ENCODE results near the gene SPATA18. TPM values are rescaled to one million over a fixed set of nuclear protein-coding genes. Genes with fewer than 3 reads are reported as not detected.

The SPATA18 gene
- total and polyA plus RNA-seq, 2 of the 8 experiments (the other 6 are each of a cell fraction or from before 2014, with no cell fraction given) = 1.4 to 2.4 TPM

DNA sequence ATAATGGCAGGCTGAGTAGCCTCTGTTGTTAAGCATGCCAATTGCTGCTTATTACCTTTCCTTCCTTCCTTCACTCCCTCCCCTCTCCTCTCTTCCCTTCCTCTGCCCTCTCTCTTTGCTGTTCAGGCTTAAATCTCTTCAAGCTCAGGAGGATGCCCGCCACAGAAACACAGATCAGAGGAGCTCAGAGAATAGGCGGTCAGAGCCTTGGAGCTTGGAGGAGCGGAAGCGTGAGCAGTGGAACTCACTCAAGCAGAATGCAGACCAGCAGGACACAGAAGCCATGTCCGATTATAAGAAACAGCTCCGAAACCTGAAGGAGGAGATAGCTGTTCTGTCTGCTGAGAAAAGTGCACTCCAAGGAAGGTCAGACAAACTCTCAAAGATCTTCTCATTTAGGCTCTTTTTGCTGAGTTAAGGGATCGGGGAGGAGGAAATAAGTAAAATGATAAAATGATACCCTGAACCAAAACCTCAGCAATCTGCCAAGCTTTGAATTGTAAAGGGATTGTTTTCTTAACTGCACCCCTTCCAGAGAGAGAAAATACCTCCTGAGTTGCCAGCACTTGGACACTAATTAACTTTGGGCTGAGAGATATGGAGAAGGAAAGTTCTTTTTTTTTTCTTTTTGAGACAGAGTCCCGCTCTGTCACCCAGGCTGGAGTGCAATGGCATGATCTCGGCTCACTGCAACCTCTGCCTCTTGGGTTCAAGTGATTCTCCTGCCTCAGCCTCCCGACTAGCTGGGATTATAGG, 20.9 kb downstream of the SPATA18 start:
- no peaks in the 10 kb centered on the region for H3K36me3 ChIP-seq (ENCODE audit: control insufficient read depth in 2 of 4, insufficient read depth in 4 of 4, low read length in 3 of 4)
- no peaks in the 10 kb centered on the region for H3K79me1 ChIP-seq (ENCODE audit: low read depth, low read length)
- H3K27me3 ChIP-seq (replicated peaks in 1 of 4; ENCODE audit: control insufficient read depth in 3 of 4, extremely low read depth in 1 of 4, insufficient read depth in 3 of 4, low read length in 3 of 4) = peaks cover 0 to 4% (median 1%) of the 10 kb centered on the region in 4 experiments; a peak in 3 of 7 replicates
- H2BK5ac ChIP-seq (ENCODE audit: low read depth, low read length) = no peak overlapping the region
- no peak overlapping the region for H2BK120ac ChIP-seq (replicated peaks; ENCODE audit: low read depth, low read length)
- H2AFZ ChIP-seq (ENCODE audit: low read length) = 0 out of 2 replicates have a peak overlapping the region, but pooled peaks have one; percentile 9
- H3K4me3 ChIP-seq (ENCODE audit: extremely low read depth in 1 of 4, insufficient read depth in 2 of 4, low read depth in 3 of 4, low read length in 4 of 4) = no peak overlapping the region
- H3K56ac ChIP-seq (replicated peaks; ENCODE audit: insufficient read length, low read depth, low read length) = no peak overlapping the region
- H4K8ac ChIP-seq (ENCODE audit: extremely low read depth, insufficient read depth, low read length) = no peak overlapping the region
- no peak overlapping the region for H3K23ac ChIP-seq (ENCODE audit: insufficient read length)
- ChIA-PET CTCF (ENCODE audit: partially characterized antibody) (interaction anchor here (0.7 to 1.2 kb wide), 2 partner anchors 30 to 240 kb away, joined by 3 read pairs; no protein-coding TSS in a partner anchor), POLR2A (ENCODE audit: partially characterized antibody) (no interaction called here)
- H3K14ac ChIP-seq (ENCODE audit: insufficient read length) = no peak overlapping the region
- H3K4me1 ChIP-seq (replicated peaks in 1 of 4; ENCODE audit: control insufficient read depth in 3 of 4, insufficient read depth in 4 of 4, low read length in 3 of 4) = no peaks in the 10 kb centered on the region; a peak in 1 of 7 replicates
- H4K20me1 ChIP-seq (replicated peaks in 1 of 2; ENCODE audit: control insufficient read depth in 1 of 2, insufficient read depth in 2 of 2, low read length in 2 of 2) = no peaks in the 10 kb centered on the region
- H2AK5ac ChIP-seq (ENCODE audit: low read depth, low read length) = no peak overlapping the region
- no peaks in the 10 kb centered on the region for H3K79me2 ChIP-seq (ENCODE audit: control insufficient read depth in 1 of 2, insufficient read depth in 2 of 2, low read length in 2 of 2)
- no peak overlapping the region for H4K5ac ChIP-seq (ENCODE audit: insufficient read length, low read depth, low read length)
- FAIRE-seq (no peak), DNase-seq (ENCODE audit: low read depth in 1 of 2, low spot score in 2 of 2) (no peak)
- no peak overlapping the region for H3K9ac ChIP-seq (replicated peaks in 1 of 4; ENCODE audit: extremely low read depth in 1 of 4, low read depth in 3 of 4, low read length in 3 of 4)
- H3K23me2 ChIP-seq (ENCODE audit: low read depth, low read length) = peaks cover 5% of the 10 kb centered on the region; the same call in 1 of the 2 replicates
- H2BK15ac ChIP-seq (ENCODE audit: low read length) = no peak overlapping the region
- no peak overlapping the region for H3K18ac ChIP-seq (ENCODE audit: extremely low read depth, low read length)
- H3K4ac ChIP-seq (replicated peaks; ENCODE audit: insufficient read length, low read depth, low read length) = no peak overlapping the region
- no peak overlapping the region for H3K4me2 ChIP-seq (ENCODE audit: insufficient read depth in 1 of 2, low read depth in 2 of 2, low read length in 2 of 2)
- no peak overlapping the region for H4K91ac ChIP-seq (replicated peaks; ENCODE audit: insufficient read length, low read length)
- no peak overlapping the region for H2BK12ac ChIP-seq (ENCODE audit: low read depth, low read length)
- H3K27ac ChIP-seq (ENCODE audit: low read depth, low read length) = no peak overlapping the region
- WGBS, 2 experiments (ENCODE audit: extremely low coverage in 1 of 2, insufficient coverage in 1 of 2, insufficient read length in 1 of 2, insufficient replicate concordance in 2 of 2, low coverage in 1 of 2, low lambda C conversion rate in 2 of 2, missing lambda C conversion rate in 1 of 2) = 75% methylated on average over 9 of the region's 10 CpGs; no CpG with 5 or more reads in 1 of the 2 experiments
- H2BK20ac ChIP-seq (ENCODE audit: low read length) = no peak overlapping the region
- no peaks in the 10 kb centered on the region for H3K9me3 ChIP-seq (ENCODE audit: insufficient read depth in 2 of 2, low read depth in 1 of 2, low read length in 1 of 2)
- TF ChIP-seq BRCA1 (IDR thresholded peaks at IDR 0.05; ENCODE audit: low read depth, low read length) = no peak
- TF ChIP-seq KDM5A (IDR thresholded peaks at IDR 0.05; ENCODE audit: low read length) = no peak
- TF ChIP-seq, protein P1, sequence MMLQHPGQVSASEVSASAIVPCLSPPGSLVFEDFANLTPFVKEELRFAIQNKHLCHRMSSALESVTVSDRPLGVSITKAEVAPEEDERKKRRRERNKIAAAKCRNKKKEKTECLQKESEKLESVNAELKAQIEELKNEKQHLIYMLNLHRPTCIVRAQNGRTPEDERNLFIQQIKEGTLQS (IDR thresholded peaks at IDR 0.05; ENCODE audit: insufficient read depth, low read depth, low read length) = no peak
- no peak for TF ChIP-seq CBX8 (IDR thresholded peaks at IDR 0.05; ENCODE audit: borderline replicate concordance, low read depth, low read length)
- TF ChIP-seq, protein P2, sequence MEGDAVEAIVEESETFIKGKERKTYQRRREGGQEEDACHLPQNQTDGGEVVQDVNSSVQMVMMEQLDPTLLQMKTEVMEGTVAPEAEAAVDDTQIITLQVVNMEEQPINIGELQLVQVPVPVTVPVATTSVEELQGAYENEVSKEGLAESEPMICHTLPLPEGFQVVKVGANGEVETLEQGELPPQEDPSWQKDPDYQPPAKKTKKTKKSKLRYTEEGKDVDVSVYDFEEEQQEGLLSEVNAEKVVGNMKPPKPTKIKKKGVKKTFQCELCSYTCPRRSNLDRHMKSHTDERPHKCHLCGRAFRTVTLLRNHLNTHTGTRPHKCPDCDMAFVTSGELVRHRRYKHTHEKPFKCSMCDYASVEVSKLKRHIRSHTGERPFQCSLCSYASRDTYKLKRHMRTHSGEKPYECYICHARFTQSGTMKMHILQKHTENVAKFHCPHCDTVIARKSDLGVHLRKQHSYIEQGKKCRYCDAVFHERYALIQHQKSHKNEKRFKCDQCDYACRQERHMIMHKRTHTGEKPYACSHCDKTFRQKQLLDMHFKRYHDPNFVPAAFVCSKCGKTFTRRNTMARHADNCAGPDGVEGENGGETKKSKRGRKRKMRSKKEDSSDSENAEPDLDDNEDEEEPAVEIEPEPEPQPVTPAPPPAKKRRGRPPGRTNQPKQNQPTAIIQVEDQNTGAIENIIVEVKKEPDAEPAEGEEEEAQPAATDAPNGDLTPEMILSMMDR (IDR thresholded peaks at IDR 0.05; ENCODE audit: control extremely low read depth in 1 of 3, insufficient read depth in 1 of 3, low read depth in 1 of 3, low read length in 3 of 3) = no peak
- no peak for TF ChIP-seq RBBP5 (IDR thresholded peaks at IDR 0.05; ENCODE audit: borderline replicate concordance, low read depth, low read length)
- no peak for TF ChIP-seq SP2 (IDR thresholded peaks at IDR 0.05; ENCODE audit: low read length)
- TF ChIP-seq RNF2 (IDR thresholded peaks at IDR 0.05; ENCODE audit: borderline replicate concordance, low read depth, low read length, missing control alignments, poor library complexity, severe bottlenecking) = no peak
- no peak for TF ChIP-seq RFX5 (IDR thresholded peaks at IDR 0.05; ENCODE audit: borderline replicate concordance, low read depth, low read length)

All from H1 (cell line).